HG02973 (cell line): ENCODE results near the gene LDB1.
A peak's percentile ranks its signal among the peaks of the same experiment; 100 is the strongest.

ENCODE experiments used
- ATAC-seq: cut with Tn5 transposase; IDR thresholded peaks from one replicate; pipeline ENCODE4 v1.9.1; 2021; ENCODE audit warnings: moderate library complexity; ENCODE audit not compliant: unreplicated experiment

LDB1 gene, protein sequence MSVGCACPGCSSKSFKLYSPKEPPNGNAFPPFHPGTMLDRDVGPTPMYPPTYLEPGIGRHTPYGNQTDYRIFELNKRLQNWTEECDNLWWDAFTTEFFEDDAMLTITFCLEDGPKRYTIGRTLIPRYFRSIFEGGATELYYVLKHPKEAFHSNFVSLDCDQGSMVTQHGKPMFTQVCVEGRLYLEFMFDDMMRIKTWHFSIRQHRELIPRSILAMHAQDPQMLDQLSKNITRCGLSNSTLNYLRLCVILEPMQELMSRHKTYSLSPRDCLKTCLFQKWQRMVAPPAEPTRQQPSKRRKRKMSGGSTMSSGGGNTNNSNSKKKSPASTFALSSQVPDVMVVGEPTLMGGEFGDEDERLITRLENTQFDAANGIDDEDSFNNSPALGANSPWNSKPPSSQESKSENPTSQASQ

DNA sequence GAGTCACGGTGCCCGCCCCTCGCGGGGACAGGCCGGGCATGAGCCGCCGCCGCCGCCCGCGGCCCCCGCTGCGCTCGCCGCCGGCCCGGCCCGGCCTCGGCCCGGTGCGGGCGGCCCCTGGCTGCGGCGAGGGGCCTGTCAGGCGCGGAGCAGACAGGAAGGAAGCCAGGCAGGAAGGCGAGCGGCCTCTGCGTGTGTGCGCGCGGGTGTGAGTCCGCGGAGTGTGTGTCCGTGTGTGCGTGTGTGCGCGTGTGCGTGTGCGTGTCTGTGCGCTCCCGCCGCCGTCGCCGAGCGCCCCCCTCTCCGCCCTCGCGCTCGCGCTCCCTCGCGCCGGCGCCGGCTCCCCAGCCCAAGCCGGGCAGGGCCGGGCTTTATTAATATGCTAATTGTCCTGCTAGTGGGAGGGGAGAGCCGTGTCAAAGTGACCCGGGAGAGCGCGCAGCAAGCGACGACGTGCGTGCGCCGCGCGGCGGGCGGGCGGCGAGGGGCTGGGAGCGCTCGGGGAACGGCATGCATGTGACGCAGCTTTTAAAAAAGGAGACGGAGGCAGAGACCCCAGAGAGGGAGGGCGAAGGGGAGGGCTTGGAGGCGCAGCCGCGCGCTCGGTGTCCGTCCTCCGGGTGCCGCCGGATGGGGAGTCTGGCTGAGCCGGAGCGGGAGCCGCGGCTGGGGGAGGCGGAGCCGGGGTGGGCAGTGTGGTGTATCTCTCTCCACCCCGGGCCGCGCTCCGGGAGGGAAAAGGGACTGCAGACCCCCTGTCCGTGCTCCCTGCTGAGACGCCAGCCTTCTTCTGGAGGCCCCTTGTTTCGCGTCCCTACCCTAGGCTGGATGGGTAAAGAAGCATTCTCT is at the start of gene LDB1:
Gene LDB1 (minus strand): TSS at position 227 of the 849 bp plus-strand sequence. CDS start 258 bp downstream, outside the sequence.
- peak; percentile 48 for ATAC-seq

DNA sequence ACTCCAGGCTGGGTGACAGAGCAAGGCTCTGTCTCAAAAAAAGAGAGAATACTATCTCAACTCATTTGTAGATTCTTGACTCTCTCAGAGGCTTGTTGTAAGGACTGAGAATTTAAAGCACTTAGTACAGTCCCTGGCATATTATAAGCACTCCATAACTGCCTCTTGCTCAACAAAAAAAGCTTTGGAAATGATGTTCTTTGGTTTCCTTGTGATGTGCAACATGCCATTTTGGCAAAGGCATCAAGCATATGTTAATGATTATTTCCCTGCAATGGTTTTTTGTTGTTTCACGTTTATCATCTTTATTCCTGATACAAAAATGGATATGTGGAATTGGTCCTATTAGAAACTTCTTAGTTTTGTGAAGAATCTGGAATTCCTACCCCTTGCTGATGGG is 47.7 kb upstream of the LDB1 start:
- no peak for ATAC-seq

DNA sequence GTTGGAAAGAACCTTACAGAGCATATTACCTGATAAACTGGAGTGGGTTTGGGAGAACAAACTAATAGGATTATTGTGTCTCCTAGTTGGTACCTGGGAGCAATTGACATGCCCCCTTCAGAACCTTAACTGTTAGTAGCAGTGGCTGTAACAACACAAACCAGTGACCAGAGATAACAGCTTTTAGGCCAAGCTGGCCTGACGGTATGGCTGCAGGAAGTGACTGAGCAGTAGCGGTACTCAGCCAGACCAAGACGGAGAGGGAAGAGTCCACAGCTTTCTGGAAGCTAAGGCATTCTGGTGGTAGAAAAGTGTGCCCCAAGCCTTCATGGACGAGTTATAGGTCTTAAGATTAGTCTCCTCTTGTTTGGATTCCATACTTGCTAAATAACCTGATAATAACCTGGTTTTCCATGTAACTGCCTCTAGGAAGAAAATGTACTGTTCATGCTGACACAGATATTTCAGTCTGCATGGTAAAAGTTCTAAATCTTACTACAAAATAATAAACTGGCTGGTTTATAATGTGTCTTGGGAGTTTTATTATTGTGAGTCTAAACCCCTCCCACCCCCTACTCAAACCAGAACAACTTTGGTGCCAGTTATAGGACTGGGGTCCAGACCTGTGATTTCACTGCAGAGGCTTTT is 43.3 kb upstream of the LDB1 start:
- ATAC-seq, result no peak

DNA sequence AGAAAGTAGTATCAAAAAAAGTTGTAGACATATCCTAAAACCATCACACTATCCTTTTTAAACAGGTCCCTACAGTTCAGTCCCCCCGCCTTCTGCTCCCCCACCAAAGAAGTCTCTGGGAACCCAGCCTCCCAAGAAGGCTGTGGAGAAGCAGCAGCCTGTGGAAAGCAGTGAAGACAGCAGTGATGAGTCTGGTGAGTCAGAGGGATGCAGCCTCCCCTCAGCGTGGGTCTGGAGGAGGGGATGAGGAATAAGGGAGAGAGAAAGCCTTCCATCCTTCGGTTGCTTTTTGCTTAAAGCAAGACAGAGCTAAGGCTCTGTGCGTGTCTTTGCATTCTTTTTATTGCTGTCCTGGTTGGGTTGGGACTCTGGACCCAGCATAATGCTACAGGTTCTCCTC is 39.7 kb upstream of the LDB1 start:
- no peak for ATAC-seq

DNA sequence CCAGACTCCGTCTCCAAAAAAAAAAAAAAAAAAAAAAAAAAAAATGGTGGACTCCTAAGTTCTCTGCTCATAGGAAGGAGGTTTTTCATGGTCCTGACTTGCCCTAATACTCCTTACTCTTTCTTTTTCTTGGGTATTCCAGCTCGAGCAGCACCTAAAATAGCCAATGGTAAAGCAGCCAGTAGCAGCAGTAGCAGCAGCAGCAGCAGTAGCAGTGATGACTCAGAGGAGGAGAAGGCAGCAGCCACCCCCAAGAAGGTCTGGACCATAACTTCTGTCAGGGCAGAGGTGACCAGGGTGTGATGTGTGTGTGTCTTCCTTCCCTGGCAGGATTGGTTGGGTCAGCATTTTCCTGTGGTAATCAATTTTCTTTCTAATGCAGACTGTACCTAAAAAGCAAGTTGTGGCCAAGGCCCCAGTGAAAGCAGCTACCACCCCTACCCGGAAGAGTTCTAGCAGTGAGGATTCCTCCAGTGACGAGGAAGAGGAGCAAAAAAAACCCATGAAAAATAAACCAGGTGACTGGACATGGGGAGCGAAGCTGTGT is 39.0 kb upstream of the LDB1 start:
- ATAC-seq, result no peak

DNA sequence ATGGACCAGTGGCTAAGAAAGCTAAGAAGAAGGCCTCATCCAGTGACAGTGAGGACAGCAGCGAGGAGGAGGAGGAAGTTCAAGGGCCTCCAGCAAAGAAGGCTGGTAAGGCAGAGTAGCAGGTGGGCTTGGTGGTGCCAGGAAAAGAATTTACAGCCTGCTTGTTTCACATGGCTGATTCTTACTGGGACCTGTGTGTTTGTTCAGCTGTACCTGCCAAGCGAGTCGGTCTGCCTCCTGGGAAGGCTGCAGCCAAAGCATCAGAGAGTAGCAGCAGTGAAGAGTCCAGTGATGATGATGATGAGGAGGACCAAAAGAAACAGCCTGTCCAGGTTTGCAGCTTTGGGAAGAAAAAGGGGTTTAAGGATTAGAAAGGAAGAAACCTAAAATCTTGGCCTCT is 37.1 kb upstream of the LDB1 start:
- ATAC-seq, result no peak

DNA sequence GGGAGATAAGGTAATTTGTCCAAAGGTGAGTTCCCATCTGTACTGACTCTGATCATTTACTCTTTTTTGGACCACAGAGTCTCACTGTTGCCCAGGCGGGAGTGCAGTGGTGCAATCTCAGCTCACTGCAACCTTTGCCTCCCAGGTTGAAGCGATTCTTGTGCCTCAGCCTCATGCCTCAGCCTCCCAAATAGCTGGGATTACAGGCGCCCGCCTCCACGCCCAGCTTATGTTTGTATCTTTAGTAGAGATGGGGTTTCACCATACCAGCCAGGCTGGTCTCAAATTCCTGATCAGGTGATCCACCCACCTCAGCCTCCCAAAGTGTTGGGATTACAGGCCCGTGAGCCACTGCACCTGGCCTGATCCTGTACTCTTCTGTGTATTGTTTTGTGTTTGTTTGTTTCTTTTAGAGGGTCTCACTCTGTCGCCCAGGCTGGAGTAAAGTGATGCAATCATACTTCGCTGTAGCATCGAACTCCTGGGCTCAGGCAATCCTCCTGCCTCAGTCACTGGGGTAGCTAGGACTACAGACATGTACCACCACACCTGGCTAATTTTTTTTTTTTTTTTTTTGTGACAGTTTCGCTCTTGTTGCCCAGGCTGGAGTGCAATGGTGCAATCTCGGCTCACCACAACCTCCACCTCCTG is 34.4 kb upstream of the LDB1 start:
- no peak for ATAC-seq

DNA sequence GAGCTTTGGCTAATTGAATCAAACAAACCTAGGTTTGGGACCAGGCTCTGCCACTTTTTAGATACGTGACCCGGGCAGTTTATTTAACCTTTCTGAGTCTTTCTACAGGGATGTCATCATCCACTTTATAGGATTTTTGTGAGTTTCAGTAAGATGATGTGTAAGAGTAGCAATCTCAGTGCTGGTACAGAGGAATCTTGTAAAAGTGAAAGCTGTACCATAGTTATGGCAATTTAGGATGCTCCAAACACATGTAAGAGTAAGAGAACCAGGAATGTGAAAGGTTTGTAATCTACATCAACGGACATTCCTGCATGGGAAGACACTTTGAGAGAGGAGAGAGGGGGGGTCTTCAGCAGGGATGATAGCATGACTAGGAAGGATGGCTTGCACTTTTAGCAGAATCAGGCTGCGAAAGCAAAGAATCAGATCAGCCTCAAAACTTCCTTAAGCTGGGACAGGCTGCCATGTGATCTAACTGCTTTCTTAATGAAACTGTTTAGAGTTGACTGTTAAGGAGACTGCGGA is 33.0 kb upstream of the LDB1 start:
- no peak for ATAC-seq

DNA sequence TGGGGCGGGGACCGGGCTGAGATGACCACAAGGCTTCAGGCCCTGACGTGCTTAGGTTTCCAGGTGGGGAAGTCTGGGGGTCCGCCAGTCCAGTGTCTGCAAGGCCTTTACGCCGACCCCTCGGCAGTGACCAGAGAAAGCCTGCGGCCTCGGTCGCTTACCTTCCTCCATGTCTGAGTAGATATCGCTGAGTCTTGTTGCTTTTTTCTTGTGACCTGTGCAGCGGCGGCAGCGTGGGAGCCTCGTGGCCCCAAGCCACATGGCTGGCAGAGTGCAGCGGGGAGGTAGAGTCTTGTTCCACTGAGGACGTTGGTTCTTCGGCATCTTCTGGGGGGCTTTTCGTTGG is 32.4 kb upstream of the LDB1 start:
- ATAC-seq, result peak; percentile 30

DNA sequence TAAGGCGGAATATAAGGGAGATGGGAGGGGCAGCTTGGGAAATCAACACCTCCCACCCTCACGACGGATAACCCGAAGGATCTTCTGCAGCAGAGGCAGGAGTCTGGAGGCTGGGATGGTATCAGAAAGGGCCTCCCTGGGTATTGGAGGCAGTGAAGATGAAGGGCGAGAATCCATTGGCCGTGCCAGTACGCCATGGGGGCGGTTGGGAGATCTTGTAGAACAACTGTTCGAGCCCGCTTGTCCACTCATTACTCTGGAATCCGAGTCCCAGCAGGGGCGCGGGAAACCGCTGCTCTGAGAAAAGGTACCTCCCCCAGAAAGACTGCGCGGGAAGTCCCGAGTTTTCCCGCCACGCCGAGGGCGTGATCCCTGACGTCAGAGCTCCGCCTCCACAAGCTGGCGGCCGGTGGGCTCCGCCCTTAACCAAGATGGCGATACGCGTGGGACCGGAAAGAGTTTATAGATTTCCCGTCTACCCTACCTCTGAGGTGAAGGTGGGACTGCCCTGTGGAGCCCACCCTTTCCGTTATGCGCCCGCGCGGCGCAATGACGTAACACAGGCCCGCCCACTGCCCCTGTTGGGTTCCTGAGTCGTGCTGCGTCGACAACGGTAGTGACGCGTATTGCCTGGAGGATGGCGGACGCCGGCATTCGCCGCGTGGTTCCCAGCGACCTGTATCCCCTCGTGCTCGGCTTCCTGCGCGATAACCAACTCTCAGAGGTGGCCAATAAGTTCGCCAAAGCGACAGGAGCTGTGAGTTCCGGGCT is 31.8 kb upstream of the LDB1 start, which contains the start of gene NOLC1:
Gene NOLC1 (plus strand): TSS at position 616 of the 771 bp plus-strand sequence. CDS start 22 bp downstream, at position 638.
- ATAC-seq, result peak; percentile 80

DNA sequence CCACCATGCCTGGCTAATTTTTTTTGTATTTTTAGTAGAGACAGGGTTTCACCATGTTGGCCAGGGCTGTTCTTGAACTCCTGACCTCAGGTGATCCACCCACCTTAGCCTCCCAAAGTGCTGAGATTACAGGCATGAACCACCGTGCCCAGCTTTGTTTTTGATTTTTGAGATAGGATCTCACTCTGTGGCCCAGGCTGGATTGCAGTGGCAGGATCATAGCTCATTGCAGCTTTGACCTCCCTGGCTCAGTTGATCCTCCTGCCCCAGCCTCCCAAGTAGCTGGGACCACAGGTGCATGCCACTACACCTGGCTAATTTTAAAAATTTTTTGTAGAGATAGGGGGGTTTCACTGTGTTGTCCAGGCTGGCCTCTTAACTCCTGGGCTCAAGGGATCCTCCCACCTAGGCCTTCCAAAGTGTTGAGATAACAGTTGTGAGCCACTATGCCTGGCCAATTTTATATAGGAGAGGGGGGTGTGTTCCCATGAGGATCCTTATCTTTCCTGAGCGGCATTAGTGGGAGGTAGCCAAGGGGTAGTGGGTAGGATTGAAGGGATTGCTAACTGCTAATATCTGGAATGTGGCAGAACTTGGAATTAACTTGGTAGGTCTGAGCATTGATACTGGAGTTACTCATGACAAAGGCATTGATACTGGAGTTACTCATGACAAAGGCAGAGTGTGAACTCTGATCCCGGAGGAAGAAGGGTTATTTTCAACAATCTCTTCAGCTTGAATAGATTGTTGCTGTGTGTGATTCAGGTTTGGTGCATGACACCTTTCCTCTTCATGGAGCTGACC is 31.0 kb upstream of the LDB1 start:
- ATAC-seq, result no peak

DNA sequence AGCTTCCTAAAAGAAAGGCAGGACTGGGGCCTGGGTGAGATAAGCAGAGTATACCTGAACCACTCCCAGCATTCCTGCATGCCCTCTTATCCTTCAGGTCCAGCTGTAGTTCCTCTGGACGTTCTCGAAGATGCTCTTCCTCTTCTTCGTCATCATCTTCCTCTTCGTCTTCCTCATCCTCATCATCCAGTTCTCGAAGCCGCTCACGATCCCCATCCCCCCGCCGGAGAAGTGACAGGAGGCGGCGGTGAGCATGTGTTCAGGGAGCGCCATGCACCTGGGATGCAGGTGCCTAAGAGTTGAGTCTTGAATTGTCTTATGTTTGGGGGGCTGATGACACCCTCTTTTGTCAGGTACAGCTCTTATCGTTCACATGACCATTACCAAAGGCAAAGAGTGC is 28.1 kb upstream of the LDB1 start:
- ATAC-seq, result no peak

DNA sequence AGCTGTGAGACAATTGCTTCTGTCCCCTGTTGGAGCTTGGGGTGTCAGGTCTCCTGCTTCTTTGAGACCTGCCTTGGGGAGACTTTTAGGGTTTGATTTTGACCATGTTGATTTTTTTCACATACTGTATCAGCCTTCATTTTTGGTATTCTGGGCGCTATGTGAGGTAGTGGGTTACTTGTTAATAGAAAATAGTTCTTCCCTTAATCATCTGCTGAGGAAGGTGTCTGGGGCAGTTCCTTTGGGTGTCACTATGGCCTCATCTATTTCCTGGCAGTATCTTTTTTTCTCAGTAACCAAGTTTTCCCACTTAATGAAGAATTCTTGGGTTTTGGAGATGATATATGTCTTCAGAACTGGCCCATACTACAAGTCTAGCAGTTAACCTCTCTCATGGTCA is 27.4 kb upstream of the LDB1 start:
- ATAC-seq, result no peak

DNA sequence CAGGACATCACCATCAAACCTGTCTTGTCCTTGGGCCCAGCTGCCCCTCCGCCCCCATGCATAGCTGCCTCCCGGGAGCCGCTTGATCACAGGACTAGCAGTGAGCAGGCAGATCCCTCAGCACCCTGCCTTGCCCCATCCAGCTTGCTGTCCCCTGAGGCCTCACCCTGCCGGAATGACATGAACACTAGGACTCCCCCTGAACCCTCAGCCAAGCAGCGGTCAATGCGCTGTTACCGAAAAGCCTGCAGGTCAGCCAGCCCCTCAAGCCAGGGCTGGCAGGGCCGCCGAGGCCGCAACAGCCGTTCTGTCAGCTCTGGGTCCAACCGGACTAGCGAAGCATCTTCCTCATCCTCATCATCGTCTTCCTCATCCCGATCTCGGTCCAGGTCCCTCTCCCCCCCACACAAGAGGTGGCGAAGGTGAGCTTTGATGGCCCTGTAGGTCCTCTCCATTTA is 26.8 kb upstream of the LDB1 start:
- no peak for ATAC-seq

DNA sequence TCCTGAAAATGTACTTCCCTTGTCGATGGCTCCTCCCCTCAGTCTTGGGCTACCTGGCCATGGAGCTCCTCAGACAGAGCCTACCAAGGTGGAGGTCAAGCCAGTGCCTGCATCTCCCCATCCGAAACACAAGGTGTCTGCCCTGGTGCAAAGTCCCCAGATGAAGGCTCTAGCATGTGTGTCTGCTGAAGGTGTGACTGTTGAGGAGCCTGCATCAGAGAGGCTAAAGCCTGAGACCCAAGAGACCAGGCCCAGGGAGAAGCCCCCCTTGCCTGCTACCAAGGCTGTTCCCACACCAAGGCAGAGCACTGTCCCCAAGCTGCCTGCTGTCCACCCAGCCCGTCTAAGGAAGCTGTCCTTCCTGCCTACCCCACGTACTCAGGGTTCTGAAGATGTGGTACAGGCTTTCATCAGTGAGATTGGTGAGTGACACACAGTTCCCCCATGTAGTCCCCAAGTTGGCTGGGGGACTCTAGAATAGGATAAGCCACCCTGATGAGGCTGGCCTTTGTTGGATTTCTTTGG is 21.5 kb upstream of the LDB1 start:
- no peak for ATAC-seq

DNA sequence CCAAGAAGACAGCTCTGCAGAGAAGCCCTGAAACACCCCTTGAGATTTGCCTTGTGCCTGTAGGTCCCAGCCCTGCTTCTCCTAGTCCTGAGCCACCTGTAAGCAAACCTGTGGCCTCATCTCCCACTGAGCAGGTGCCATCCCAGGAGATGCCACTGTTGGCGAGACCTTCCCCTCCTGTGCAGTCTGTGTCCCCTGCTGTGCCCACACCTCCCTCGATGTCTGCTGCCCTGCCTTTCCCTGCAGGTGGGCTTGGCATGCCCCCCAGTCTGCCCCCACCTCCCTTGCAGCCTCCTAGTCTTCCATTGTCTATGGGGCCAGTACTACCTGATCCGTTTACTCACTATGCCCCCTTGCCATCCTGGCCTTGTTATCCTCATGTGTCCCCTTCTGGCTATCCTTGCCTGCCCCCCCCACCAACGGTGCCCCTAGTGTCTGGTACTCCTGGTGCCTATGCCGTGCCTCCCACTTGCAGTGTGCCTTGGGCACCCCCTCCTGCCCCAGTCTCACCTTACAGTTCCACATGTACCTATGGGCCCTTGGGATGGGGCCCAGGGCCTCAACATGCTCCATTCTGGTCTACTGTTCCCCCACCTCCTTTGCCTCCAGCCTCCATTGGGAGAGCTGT is 20.9 kb upstream of the LDB1 start:
- no peak for ATAC-seq

DNA sequence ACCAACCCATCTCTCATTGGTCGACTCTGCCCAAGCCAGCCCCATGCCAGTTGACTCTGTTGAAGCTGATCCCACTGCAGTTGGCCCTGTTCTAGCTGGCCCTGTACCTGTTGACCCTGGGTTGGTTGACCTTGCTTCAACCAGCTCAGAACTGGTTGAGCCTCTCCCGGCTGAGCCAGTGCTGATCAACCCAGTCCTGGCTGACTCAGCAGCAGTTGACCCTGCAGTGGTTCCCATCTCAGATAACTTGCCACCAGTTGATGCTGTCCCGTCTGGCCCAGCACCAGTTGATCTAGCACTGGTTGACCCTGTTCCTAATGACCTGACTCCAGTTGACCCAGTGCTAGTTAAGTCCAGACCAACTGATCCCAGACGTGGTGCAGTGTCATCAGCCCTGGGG is 20.1 kb upstream of the LDB1 start:
- ATAC-seq, result no peak
